DOHH2 (cell line): Measurements from ENCODE around the gene RPS4Y1.
A peak's percentile ranks its signal among the peaks of the same experiment; 100 is the strongest.
"Not testable (repeated sequence)": the region's sequence is repeated elsewhere in the genome, so short reads cannot be mapped to it uniquely, and the experiment has no call there.

ENCODE experiments used
- H3F3A ChIP-seq: fragments of 200-600 bp; sonication (generic), shearing (Covaris generic); 2 replicates; pipeline ENCODE4 v1.6.0; 2016; ENCODE audit warnings: antibody characterized with exemption, mild to moderate bottlenecking; ENCODE audit not compliant: control insufficient read depth, insufficient read depth
- H3K27ac ChIP-seq: fragments of 200-600 bp; sonication (generic); 2 replicates; pipeline ENCODE4 v1.5.1; 2014; ENCODE audit warnings: low read depth, mild to moderate bottlenecking, low read length, moderate library complexity
- H3K27me3 ChIP-seq: fragments of 200-600 bp; sonication (generic); 2 replicates; pipeline ENCODE4 v1.6.1; 2014; ENCODE audit warnings: mild to moderate bottlenecking, low read length, mixed read lengths; ENCODE audit not compliant: control insufficient read depth
- H3K36me3 ChIP-seq: fragments of 200-600 bp; sonication (generic); 2 replicates; pipeline ENCODE4 v1.6.1; 2014; ENCODE audit warnings: mild to moderate bottlenecking, low read length, moderate library complexity, mixed read lengths; ENCODE audit not compliant: control insufficient read depth
- H3K4me1 ChIP-seq: fragments of 200-600 bp; sonication (generic); 2 replicates; pipeline ENCODE4 v1.6.1; 2014; ENCODE audit warnings: mild to moderate bottlenecking, low read length, mixed read lengths; ENCODE audit not compliant: control insufficient read depth
- H3K4me2 ChIP-seq: fragments of 200-600 bp; sonication (generic); 2 replicates; pipeline ENCODE4 v1.6.0; 2014; ENCODE audit warnings: mild to moderate bottlenecking, low read length, moderate library complexity
- H3K4me3 ChIP-seq: fragments of 200-600 bp; sonication (generic); 2 replicates; pipeline ENCODE4 v1.5.1; 2014; ENCODE audit warnings: mild to moderate bottlenecking, low read length, mixed read lengths
- H3K79me2 ChIP-seq: fragments of 200-600 bp; sonication (generic); 2 replicates; pipeline ENCODE4 v1.6.1; 2014; ENCODE audit warnings: mild to moderate bottlenecking, low read length, mixed read lengths; ENCODE audit not compliant: control insufficient read depth
- H3K9me2 ChIP-seq: fragments of 200-600 bp; sonication (generic); replicated peaks from 2 replicates; pipeline ENCODE4 v1.6.1; 2014; ENCODE audit warnings: mild to moderate bottlenecking, low read length, mixed read lengths; ENCODE audit not compliant: control insufficient read depth
- H3K9me3 ChIP-seq: fragments of 200-600 bp; sonication (generic); 2 replicates; pipeline ENCODE4 v1.6.1; 2014; ENCODE audit warnings: antibody characterized with exemption, low read length, mixed read lengths; ENCODE audit not compliant: control insufficient read depth, insufficient read depth
- H4K20me1 ChIP-seq: fragments of 200-600 bp; sonication (generic); 2 replicates; pipeline ENCODE4 v1.6.0; 2014; ENCODE audit warnings: low read depth, mild to moderate bottlenecking, antibody characterized with exemption, low read length, moderate library complexity; ENCODE audit not compliant: control insufficient read depth, insufficient read depth
- EZH2phosphoT487 ChIP-seq: fragments of 200-600 bp; sonication (generic); IDR thresholded peaks from 2 replicates; pipeline ENCODE4 v1.6.1; 2017; ENCODE audit warnings: borderline replicate concordance, mild to moderate bottlenecking, antibody characterized with exemption, low read length, moderate library complexity, mixed read lengths
- TF ChIP-seq, protein P1 (sequence below): fragments of 200-600 bp; sonication (generic); IDR thresholded peaks from one replicate; pipeline ENCODE4 v1.5.1; 2014; ENCODE audit warnings: antibody characterized with exemption, mild to moderate bottlenecking, low read depth, low read length; ENCODE audit not compliant: poor library complexity, severe bottlenecking

Gene RPS4Y1

GRCh38 chrY:2800246-2800645 is 41.2 kb upstream of the RPS4Y1 start:
- Histone ChIP-seq H3K4me1 (no peaks in the 10 kb centered on the region), H3K36me3 (no peaks in the 10 kb centered on the region), H3K27ac (no peak overlapping the region), H3K9me3 (no peaks in the 10 kb centered on the region), H3K4me2 (no peak overlapping the region), H3K79me2 (no peaks in the 10 kb centered on the region), H3F3A (no peaks in the 10 kb centered on the region), H3K9me2 (no peaks in the 10 kb centered on the region), H3K4me3 (no peak overlapping the region), H4K20me1 (no peaks in the 10 kb centered on the region), H3K27me3 (no peaks in the 10 kb centered on the region)
- TF ChIP-seq, protein P1, sequence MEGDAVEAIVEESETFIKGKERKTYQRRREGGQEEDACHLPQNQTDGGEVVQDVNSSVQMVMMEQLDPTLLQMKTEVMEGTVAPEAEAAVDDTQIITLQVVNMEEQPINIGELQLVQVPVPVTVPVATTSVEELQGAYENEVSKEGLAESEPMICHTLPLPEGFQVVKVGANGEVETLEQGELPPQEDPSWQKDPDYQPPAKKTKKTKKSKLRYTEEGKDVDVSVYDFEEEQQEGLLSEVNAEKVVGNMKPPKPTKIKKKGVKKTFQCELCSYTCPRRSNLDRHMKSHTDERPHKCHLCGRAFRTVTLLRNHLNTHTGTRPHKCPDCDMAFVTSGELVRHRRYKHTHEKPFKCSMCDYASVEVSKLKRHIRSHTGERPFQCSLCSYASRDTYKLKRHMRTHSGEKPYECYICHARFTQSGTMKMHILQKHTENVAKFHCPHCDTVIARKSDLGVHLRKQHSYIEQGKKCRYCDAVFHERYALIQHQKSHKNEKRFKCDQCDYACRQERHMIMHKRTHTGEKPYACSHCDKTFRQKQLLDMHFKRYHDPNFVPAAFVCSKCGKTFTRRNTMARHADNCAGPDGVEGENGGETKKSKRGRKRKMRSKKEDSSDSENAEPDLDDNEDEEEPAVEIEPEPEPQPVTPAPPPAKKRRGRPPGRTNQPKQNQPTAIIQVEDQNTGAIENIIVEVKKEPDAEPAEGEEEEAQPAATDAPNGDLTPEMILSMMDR, result peak; percentile 39
- TF ChIP-seq EZH2phosphoT487, result no peak

GRCh38 chrY:2817146-2817896 is 24.1 kb upstream of the RPS4Y1 start:
- H3K4me1 ChIP-seq, H4K20me1 ChIP-seq, H3K9me2 ChIP-seq, H3K27ac ChIP-seq, H3K4me2 ChIP-seq, H3K27me3 ChIP-seq, H3F3A ChIP-seq, H3K9me3 ChIP-seq, H3K4me3 ChIP-seq, H3K79me2 ChIP-seq, H3K36me3 ChIP-seq: not testable (repeated sequence)

DNA sequence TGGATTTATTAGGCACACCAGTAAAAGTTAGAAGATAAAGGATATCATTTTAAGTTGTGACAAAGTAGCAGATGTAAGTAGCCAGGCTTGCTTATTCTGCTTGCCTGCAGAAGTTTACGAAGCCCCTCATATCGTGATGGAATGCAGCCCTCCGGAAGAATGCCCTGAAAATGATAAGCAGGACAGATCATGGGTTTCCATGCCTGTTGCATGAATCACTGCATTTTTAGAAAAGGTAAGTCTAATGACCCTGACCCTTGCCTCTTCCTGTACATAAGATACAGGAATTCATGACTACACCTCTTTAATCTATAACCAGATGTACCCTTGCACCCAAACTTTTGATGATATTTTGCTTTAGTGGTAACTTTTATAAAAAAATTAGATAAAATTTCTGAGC is 16.9 kb upstream of the RPS4Y1 start:
- Histone ChIP-seq H3K4me1 (no peaks in the 10 kb centered on the region), H3F3A (no peaks in the 10 kb centered on the region), H4K20me1 (no peaks in the 10 kb centered on the region), H3K4me3 (no peak overlapping the region), H3K9me3 (no peaks in the 10 kb centered on the region), H3K27ac (no peak overlapping the region), H3K79me2 (no peaks in the 10 kb centered on the region), H3K4me2 (no peak overlapping the region), H3K36me3 (no peaks in the 10 kb centered on the region), H3K9me2 (no peaks in the 10 kb centered on the region), H3K27me3 (no peaks in the 10 kb centered on the region)
- no peak for TF ChIP-seq EZH2phosphoT487
- TF ChIP-seq, protein P1, result no peak

DNA sequence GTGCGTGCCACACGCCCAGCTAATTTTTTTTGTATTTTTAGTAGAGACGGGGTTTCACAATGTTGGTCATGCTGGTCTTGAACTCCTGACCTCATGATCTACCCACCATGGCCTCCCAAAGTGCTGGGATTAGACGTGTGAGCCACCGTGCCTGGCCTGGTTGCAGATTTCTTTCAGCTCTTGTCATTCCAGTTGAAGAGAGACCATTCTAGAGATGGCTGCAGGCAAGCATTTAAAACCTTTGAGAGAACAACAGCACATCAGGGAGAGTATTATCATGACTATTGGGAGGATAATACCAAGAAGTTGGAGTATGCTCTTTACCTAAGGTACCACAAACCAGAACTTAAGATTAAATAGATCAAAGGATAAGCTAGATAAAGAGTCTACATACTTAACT is 12.9 kb upstream of the RPS4Y1 start:
- Histone ChIP-seq H3K4me2 (no peak overlapping the region), H3F3A (no peaks in the 10 kb centered on the region), H4K20me1 (no peaks in the 10 kb centered on the region), H3K9me3 (no peaks in the 10 kb centered on the region), H3K4me3 (no peak overlapping the region), H3K79me2 (no peaks in the 10 kb centered on the region), H3K27ac (no peak overlapping the region), H3K9me2 (no peaks in the 10 kb centered on the region), H3K27me3 (no peaks in the 10 kb centered on the region), H3K36me3 (no peaks in the 10 kb centered on the region), H3K4me1 (no peaks in the 10 kb centered on the region)
- TF ChIP-seq, protein P1, result no peak
- no peak for TF ChIP-seq EZH2phosphoT487
